Central memory CD8-positive, alpha-beta T cell (primary cell): Measurements from ENCODE around the gene LDHD.

ENCODE experiments used
- ATAC-seq: fragments of 150-1000 bp; cut with Tn5 transposase; replicated peaks from 2 replicates; pipeline ENCODE4 v1.10.0; 2022; ENCODE audit warnings: mild to moderate bottlenecking, moderate FRiP score, moderate number of reproducible peaks; ENCODE audit not compliant: poor library complexity, severe bottlenecking; ENCODE audit errors: extremely low read depth
- DNase-seq, 2 donors: peaks; one replicate each; pipeline ENCODE4 v3.0.0; 2021; ENCODE audit warnings: low spot score in 2 of 2
- H3K27ac Mint-ChIP-seq: one replicate; pipeline ENCODE4 v1.8.0; 2022; ENCODE audit warnings: low read depth, mild to moderate bottlenecking, moderate library complexity, mixed read lengths
- H3K27me3 Mint-ChIP-seq: one replicate; pipeline ENCODE4 v1.8.0; 2022; ENCODE audit warnings: mixed read lengths
- H3K36me3 Mint-ChIP-seq: one replicate; pipeline ENCODE4 v1.8.0; 2022; ENCODE audit warnings: mild to moderate bottlenecking, moderate library complexity, mixed read lengths; ENCODE audit not compliant: insufficient read depth
- H3K4me1 Mint-ChIP-seq: one replicate; pipeline ENCODE4 v1.8.0; 2022; ENCODE audit warnings: mixed read lengths
- H3K4me3 Mint-ChIP-seq: one replicate; pipeline ENCODE4 v1.8.0; 2022; ENCODE audit warnings: mild to moderate bottlenecking, moderate library complexity, mixed read lengths
- H3K9me3 Mint-ChIP-seq: one replicate; pipeline ENCODE4 v1.8.0; 2022; ENCODE audit warnings: mixed read lengths

LDHD gene

DNA sequence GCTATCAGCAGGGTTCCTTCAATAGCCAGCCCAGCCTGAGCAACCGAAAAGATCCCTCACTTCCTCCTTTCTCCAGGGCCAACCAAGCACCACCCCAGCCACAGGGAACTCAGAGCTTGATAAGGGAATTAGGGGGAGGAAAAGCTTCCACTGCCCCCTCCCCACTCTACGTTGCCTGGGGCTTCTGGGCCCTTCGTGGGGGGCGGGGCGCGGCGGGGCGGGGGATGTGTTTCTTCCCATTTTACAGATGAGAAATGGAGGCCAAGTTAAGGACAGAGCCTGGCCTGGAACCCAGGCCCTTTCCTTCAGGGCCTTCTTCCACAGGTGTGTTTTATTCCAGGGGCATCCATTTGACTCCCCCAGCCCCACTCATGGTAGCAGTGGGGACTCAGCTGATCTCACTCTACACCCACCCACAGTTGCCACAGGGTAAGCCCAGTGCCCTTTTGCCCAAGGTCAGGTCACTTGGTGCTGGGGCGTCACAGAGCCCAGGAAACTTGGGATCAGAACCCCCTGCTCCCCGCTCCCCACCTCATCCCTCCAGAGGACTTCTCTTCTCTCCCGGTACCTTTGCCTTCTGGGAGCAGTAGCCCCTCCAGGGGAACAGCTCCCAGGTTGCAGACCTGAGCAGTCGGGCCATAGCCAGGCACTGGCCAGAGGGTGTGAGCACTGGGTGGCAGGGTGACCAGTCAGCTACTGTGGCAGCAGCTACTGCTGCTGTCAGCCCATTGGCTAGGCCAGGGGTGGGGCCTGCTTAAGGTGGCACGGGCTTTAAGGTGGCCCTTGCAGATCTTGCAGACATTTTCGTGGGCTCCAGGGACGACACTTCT is at the start of gene LDHD:
Gene LDHD, minus strand, starts transcription at position 700 of the 830 bp plus-strand sequence. Its CDS starts 60 bp downstream, at position 640.
- Mint-ChIP-seq H3K4me1 (no peaks in the 10 kb centered on the region), H3K27ac (no peak within 1 kb of the TSS), H3K9me3 (no peaks in the 10 kb centered on the region), H3K4me3 (no peak within 1 kb of the TSS), H3K36me3 (no peaks in the 10 kb centered on the region), H3K27me3 (peaks cover 23% of the 10 kb centered on the region)
- ATAC-seq = no peak
- DNase-seq = no peak

- Mint-ChIP-seq H3K36me3 (peaks cover 10% of the 10 kb centered on the region), H3K4me1 (peaks cover 8% of the 10 kb centered on the region), H3K9me3 (no peaks in the 10 kb centered on the region), H3K27me3 (no peaks in the 10 kb centered on the region), H3K4me3 (no peak overlapping the region), H3K27ac (no peak overlapping the region)
- no peak for DNase-seq
- ATAC-seq = no peak
Observed at GRCh38 chr16:75160386-75160785, 43.8 kb upstream of the LDHD start.

GRCh38 chr16:75152635-75153034 is 36.1 kb upstream of the LDHD start:
- H3K36me3 Mint-ChIP-seq = peaks cover 15% of the 10 kb centered on the region
- H3K27ac Mint-ChIP-seq = no peak overlapping the region
- no peak for DNase-seq
- peaks cover 19% of the 10 kb centered on the region for H3K9me3 Mint-ChIP-seq
- H3K27me3 Mint-ChIP-seq = no peaks in the 10 kb centered on the region
- H3K4me1 Mint-ChIP-seq = peaks cover 17% of the 10 kb centered on the region
- H3K4me3 Mint-ChIP-seq = no peak overlapping the region
- no peak for ATAC-seq

DNA sequence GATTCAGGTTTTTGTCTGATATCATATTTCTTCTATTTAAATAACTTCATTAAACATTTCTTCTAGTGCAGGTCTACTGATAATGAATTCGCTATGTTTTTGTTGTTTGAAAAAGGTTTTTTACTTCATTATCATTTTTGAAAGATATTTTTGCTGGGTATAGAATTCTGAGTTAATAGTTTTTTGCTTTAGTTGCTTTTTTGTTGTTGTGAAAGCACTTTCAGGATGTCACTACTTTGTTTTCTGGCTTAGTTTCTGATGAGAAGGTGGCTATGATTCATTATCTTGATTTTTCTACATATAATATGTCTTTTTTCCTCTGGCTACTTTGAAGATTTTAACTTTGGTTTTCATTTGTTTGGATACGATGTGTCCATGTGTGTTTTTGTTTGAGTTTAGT is 35.2 kb upstream of the LDHD start:
- no peak for DNase-seq
- Mint-ChIP-seq H3K27ac (no peak overlapping the region), H3K27me3 (no peaks in the 10 kb centered on the region), H3K36me3 (peaks cover 16% of the 10 kb centered on the region), H3K4me1 (peaks cover 17% of the 10 kb centered on the region), H3K4me3 (no peak overlapping the region), H3K9me3 (peaks cover 19% of the 10 kb centered on the region)
- ATAC-seq = no peak

GRCh38 chr16:75148311-75149195 is 32.0 kb upstream of the LDHD start, which contains the start of gene ZFP1:
ZFP1 (plus strand) TSS chr16:75148524; CDS start chr16:75152952, 4,428 bp downstream.
- Mint-ChIP-seq H3K4me1 (peaks cover 17% of the 10 kb centered on the region), H3K4me3 (peak within 1 kb of the TSS; percentile 82), H3K9me3 (peaks cover 19% of the 10 kb centered on the region), H3K36me3 (peaks cover 11% of the 10 kb centered on the region), H3K27me3 (no peaks in the 10 kb centered on the region), H3K27ac (peak within 1 kb of the TSS; percentile 73)
- ATAC-seq (peak; percentile 92), DNase-seq (peak; percentile 86 to 90)

DNA sequence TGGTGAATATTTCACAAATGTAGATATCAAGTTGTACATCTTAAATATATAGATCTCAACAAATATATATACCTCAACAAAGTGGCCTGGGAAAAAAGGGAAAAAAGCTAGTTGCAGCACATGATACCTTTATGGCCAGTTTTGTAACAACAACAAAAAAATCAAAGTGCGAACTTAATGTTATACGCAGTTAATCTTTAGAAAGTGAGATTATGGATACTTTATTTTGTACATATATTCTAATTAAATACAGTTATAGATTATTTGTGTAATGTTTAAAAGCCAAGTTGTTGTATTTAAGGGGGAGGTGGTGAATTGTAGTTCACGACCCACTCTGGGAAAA is 31.4 kb upstream of the LDHD start:
- no peak for DNase-seq
- Mint-ChIP-seq H3K27me3 (no peaks in the 10 kb centered on the region), H3K27ac (no peak overlapping the region), H3K9me3 (peaks cover 19% of the 10 kb centered on the region), H3K4me1 (peaks cover 17% of the 10 kb centered on the region), H3K4me3 (peak overlapping the region; percentile 82), H3K36me3 (peaks cover 11% of the 10 kb centered on the region)
- ATAC-seq = no peak

DNA sequence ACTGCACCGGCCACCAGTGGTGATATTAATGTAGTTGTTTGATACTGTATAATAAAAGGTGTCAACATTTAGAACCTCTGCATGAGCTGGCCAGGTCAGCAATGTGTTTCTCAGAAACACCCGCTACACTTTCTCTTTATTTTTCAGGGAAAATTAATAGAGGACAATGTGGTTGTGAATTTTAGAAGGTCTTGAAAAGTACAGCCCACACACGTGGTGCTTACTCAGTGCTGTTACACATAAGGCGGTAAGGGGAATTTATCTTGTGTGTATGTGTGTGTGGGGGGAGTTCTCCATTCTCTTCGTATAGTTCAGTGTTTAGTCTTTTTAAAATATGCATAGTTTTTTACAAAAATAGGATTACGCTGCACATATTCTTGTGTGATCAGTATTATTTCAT is 27.4 kb upstream of the LDHD start:
- Mint-ChIP-seq H3K9me3 (no peaks in the 10 kb centered on the region), H3K27ac (no peak overlapping the region), H3K4me3 (no peak overlapping the region), H3K27me3 (peaks cover under 1% of the 10 kb centered on the region), H3K4me1 (peaks cover 1% of the 10 kb centered on the region), H3K36me3 (peaks cover 4% of the 10 kb centered on the region)
- ATAC-seq = no peak
- DNase-seq = no peak

- H3K27ac Mint-ChIP-seq = no peak overlapping the region
- no peak for DNase-seq
- peaks cover 8% of the 10 kb centered on the region for H3K4me1 Mint-ChIP-seq
- no peak overlapping the region for H3K4me3 Mint-ChIP-seq
- ATAC-seq = no peak
- H3K9me3 Mint-ChIP-seq = no peaks in the 10 kb centered on the region
- peaks cover 3% of the 10 kb centered on the region for H3K36me3 Mint-ChIP-seq
- H3K27me3 Mint-ChIP-seq = peaks cover 10% of the 10 kb centered on the region
Observed at GRCh38 chr16:75139498-75139897, 22.9 kb upstream of the LDHD start.

GRCh38 chr16:75138636-75139035 is 22.1 kb upstream of the LDHD start:
- H3K27ac Mint-ChIP-seq = no peak overlapping the region
- ATAC-seq (no peak), DNase-seq (no peak)
- H3K27me3 Mint-ChIP-seq = peaks cover 10% of the 10 kb centered on the region
- H3K36me3 Mint-ChIP-seq = peaks cover 3% of the 10 kb centered on the region
- H3K9me3 Mint-ChIP-seq = no peaks in the 10 kb centered on the region
- H3K4me3 Mint-ChIP-seq = no peak overlapping the region
- H3K4me1 Mint-ChIP-seq = peaks cover 8% of the 10 kb centered on the region

- Mint-ChIP-seq H3K9me3 (no peaks in the 10 kb centered on the region), H3K27me3 (peaks cover 10% of the 10 kb centered on the region), H3K27ac (no peak overlapping the region), H3K36me3 (peaks cover 3% of the 10 kb centered on the region), H3K4me1 (peaks cover 8% of the 10 kb centered on the region), H3K4me3 (no peak overlapping the region)
- no peak for ATAC-seq
- no peak for DNase-seq
Observed at GRCh38 chr16:75138233-75138632, 21.7 kb upstream of the LDHD start.

- no peak for DNase-seq
- no peaks in the 10 kb centered on the region for H3K27me3 Mint-ChIP-seq
- no peak for ATAC-seq
- H3K9me3 Mint-ChIP-seq = no peaks in the 10 kb centered on the region
- H3K4me1 Mint-ChIP-seq = no peaks in the 10 kb centered on the region
- H3K27ac Mint-ChIP-seq = no peak overlapping the region
- no peaks in the 10 kb centered on the region for H3K36me3 Mint-ChIP-seq
- H3K4me3 Mint-ChIP-seq = no peak overlapping the region
Observed at GRCh38 chr16:75131081-75131480, 14.5 kb upstream of the LDHD start.

GRCh38 chr16:75130150-75130771 is 13.7 kb upstream of the LDHD start:
- no peak for DNase-seq
- Mint-ChIP-seq H3K27me3 (no peaks in the 10 kb centered on the region), H3K27ac (no peak overlapping the region), H3K4me3 (no peak overlapping the region), H3K4me1 (no peaks in the 10 kb centered on the region), H3K36me3 (no peaks in the 10 kb centered on the region), H3K9me3 (no peaks in the 10 kb centered on the region)
- ATAC-seq = no peak
